Stromal cell of bone marrow (primary cell): ENCODE results near the gene RADIL.

Experiments used
- DNase-seq: peaks from one replicate; pipeline ENCODE4 v3.0.0-alpha.2; 2012; ENCODE audit warnings: low read depth

The RADIL gene

DNA sequence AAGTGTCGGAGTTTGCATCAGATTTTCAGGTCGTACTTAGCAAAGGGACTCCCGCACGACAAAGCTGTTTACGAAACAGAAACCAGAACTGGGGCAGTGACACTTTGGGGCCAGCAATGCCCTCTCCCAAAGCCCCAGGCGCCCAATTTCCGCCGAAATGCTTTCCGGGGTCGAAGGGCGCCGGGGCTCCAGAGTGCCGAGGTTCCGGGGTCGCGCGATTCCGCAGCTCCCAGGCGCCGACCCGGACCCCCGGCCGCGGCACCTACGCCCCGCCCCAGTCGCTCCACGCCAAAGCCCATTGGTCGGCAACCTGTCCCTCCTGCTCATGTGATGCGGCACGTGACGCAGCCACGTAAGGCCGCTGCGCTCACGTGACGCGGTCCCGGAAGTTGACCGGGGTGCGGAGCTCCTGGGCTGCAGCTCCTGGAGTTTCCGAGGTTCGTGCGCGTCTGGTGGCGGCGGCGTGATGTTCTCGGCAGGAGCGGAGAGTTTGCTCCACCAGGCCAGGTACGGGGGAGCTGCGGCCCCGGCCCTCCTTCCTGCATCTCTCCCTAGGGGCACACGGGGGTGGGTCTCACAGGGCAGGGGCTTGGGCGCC lies 108.2 kb downstream of the RADIL start, which contains the start of gene AP5Z1:
AP5Z1 (plus strand) TSS at position 374 of the 598 bp plus-strand sequence; CDS start at position 467, 93 bp downstream.
- DNase-seq, result peak; percentile 90

GRCh38 chr7:4774658-4775249 lies 108.8 kb downstream of the RADIL start:
- peak; percentile 60 for DNase-seq

- no peak for DNase-seq
Measured at GRCh38 chr7:4774007-4774406, 109.5 kb downstream of the RADIL start.

DNA sequence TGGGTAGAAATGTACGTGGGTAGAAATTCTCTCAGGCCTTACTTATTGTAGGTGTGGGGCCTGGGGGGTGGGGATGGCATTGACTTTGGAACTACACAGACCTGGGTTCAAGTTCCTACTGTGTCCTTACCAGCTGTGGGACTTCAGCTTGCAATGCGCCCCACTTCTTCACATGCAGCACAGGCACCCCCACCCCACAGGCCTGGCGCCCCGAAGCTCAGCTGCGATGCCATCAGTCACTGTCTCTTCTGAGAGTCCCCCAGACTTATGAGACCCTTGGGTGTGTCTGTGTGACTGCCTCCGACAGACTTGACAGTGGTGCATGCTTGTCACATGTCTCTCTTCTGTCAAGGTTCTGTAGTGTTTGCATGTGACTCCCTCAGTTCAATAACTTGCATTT lies 111.2 kb downstream of the RADIL start:
- no peak for DNase-seq

GRCh38 chr7:4771737-4772136 lies 111.8 kb downstream of the RADIL start:
- no peak for DNase-seq

DNA sequence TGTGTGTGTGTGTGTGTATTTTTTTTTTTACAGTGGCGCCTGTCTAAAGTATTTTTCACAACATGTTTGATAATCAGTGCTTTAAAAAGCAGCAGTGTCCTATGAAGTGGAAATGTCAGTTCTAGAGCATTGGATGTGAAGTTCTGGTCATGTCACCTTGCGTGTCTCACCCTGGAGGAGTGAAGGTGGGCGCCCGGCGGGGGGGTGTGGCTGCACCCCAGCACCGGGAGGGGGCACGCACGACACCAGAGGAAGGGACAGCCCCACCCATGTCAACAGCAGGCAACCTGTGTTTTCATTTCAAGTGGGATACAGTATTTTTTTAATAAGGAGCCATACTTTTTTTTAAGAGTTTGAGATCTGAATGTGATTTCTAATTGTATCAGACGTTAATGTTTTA lies 112.6 kb downstream of the RADIL start:
- DNase-seq, result no peak

DNA sequence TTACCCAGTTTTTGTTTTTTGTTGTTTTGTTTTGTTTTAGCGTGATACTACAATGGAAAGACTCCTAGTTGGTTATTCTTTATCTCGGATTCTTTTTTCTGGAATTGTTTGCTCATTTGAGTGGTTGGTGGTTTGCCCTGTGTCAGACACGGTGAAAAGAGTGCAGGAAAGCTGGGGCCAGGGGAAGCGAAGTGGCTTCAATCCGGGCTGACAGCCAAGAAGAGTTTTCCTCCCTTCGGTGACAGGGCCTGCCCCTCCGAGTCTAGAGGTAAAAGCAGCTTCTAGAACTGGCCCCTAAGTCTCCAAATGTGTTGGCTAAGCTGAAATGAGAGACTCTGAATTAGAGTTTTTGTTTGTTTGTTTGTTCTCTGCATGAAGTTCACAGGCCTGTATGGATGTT lies 113.8 kb downstream of the RADIL start:
- no peak for DNase-seq

GRCh38 chr7:4768597-4769569 lies 114.6 kb downstream of the RADIL start:
- no peak for DNase-seq

DNA sequence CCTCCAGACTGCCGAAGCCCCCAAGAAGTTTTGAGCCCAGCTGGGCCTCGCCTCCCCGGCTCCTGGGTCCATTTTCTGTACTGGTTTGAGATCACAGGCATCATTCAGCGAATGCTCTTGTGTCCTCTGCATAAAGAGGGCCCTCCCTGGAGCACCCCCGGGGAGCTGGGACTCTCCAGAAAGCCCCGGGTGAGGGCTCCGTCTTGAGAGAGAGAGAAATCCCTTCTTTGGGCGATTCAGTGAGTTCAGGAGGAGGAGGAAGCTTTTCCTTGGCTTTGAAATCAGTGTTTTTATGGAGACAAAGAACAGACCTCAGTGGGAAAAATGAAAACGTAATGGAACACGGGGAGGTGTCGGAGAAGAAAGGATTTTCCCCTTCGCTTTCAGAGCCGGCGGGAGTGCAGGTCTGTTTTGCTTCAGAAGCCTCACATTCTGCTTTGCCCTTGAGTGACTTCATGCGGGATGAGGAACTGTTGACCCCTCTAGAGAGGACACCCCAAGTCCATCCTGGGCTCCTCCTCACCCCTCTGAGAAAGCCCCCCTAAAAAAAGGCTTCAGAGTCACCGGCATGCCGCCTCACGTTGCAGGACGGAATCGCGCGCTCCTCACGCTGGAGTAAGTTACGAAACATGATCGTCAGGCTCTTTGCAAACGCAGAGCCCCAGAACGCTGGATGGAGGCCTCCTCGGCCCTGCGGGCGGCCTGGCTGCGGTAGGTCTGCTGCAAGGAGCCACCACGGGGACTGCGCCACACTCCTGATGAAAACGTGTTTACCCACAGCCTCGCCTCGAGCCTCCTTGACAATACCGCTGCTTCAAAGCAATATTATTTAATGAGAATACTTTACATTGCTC lies 116.6 kb downstream of the RADIL start:
- no peak for DNase-seq

DNA sequence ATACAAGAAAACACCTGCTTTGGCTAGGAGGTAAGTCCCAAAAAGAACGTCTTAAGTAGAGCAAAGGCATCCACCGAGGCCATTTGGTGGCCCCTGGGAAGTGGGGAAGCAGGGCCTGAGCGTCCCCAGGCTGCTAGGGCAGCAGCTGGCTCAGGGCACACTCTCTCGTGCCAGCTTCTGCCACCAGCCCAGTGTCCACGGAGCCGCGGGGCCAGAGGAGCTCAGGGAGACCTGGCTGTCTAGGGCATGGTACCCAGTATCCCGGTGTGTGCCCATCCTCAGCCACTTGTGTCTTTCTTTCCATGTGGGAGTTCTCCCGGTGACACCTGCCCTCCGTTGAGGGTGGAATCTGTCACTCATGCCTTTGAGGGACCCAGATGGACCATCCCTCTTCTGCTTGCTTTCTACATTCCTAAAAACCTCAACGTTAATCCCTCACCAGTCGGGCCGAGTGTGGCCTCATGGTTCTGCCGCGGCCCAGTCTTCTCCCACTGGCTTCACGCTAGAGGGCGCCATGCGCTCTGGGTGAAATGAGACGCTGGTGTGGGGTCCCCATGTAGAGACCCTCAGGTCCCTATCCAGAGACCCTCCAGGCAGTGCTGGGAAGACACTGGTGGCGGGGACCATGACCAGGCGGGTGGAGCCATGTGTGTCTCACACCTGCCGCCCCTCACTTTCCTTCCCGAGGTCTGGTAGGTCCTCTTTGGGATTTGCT lies 117.6 kb downstream of the RADIL start:
- DNase-seq, result no peak

DNA sequence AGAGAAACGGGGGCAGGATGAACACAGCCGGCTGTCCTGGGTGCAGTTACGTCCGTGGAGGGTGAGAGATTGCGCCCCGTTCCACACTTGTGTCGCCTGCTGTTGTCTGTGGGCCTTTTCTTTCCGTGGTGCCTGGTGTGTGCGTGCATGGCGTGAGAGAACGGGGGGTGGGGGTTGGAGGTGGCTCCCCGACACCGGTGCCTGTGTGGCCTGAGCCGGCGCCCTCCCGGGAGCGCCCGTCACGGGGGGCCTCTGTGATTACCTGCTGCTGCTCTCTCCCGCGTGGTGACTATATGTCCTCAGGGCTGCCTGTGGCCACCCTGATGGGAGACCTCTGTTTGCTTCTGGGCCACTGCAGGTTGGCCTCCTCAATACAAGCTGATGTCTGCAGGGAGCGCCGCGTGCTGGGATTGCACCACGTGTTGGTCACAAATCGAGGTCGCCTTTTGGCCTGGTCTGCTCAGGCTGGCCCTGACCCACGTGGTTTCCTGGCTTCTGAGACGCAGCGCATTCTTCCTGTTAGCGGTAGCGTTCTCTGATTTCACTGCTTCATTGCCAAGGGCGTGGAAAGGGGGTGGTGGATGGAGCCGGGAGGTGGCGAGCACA lies 119.0 kb downstream of the RADIL start:
- DNase-seq, result no peak

DNA sequence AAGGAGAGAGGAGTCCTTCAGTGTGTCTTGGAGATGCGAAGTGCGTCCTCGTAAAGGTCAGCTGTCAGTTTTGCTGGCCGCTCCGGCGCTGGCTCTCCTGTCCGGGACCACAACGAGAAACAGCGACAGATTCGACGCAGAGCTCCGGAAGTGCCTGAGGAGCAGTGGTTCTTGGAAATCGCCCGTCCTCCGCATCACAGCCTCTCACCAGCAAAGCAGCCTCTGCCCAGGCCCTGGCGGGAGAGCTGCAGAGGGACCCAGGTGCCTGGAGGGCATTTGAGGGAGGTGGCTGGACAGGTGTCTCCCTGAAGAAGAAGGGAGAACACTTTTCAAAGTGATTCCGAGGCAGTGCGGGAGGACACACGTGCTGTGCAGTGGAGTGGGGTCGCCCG lies 119.7 kb downstream of the RADIL start:
- DNase-seq, result no peak

GRCh38 chr7:4763091-4763793 lies 120.3 kb downstream of the RADIL start:
- DNase-seq, result no peak

DNA sequence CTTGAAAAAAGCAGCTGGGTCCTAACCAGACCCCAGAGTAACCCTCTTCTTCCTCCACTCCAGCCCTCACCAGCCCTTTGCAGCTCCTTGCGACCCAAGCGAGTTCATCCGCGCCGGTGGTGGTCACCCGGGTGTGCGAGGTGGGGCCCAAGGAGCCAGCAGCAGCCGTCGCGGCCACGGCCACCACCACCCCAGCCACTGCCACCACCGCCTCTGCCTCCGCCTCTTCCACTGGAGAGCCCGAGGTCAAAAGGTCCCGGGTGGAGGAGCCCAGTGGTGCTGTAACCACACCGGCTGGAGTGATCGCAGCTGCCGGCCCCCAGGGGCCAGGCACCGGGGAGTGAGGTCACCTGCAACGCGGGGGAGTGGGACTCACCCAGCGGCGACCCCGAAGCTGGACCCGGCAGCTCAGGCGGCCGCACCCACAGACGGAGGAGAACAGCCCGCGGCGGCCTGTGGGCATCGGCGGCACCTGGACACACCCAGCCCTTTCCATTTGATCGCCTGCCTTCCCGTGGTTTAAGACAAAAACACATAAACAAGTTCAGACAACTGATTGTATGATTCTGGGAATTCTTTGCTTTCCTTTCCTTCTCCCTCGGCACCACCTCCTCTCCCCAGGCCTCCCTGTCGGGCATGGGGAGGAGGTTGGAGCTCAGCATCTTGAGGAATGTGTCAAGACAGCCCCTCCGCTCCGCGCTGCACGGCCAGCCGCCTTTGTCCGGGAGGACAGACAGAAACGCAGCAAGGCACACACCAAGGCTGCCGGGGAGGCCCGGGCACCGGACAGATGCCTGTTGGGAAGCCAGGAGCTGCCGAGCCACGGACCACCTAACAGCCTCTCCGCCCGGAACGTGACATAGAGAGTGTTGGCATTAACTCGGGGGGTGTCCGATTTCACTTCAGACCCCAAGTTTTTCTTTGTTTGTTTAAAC lies 121.1 kb downstream of the RADIL start:
- DNase-seq, result no peak

DNA sequence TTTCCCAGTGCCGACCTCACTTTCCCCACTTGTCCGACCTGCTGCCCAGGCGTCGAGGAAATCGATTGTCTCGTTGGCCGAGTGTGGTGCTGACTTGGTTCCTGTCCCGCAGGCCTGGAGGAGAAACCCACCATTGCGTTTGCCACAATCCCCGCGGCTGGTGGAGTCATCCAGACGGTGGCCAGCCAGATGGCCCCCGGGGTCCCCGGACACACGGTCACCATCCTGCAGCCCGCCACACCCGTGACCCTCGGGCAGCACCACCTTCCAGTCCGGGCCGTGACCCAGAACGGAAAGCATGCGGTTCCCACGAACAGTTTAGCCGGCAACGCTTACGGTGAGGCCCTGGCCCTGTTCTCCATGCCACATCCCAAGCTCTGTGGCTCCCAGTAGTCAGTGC lies 122.6 kb downstream of the RADIL start:
- no peak for DNase-seq

- DNase-seq, result no peak
Measured at GRCh38 chr7:4759211-4759610, 124.3 kb downstream of the RADIL start.

GRCh38 chr7:4758791-4759190 lies 124.7 kb downstream of the RADIL start:
- no peak for DNase-seq

GRCh38 chr7:4758111-4758510 lies 125.4 kb downstream of the RADIL start:
- no peak for DNase-seq

- DNase-seq, result no peak
Measured at GRCh38 chr7:4755045-4755444, 128.5 kb downstream of the RADIL start.
